ENCODE data around the gene LUZP1.

Gene LUZP1

GRCh38 chr1:23120383-23120782, 48.3 kb downstream of the LUZP1 start:
- peak overlapping the region; percentile 42 for H3K4me3 Mint-ChIP-seq
- peaks cover 59% of the 10 kb centered on the region for H3K4me1 Mint-ChIP-seq (ENCODE audit: low read depth)

GRCh38 chr1:23118957-23119792, 49.5 kb downstream of the LUZP1 start:
- H3K4me1 Mint-ChIP-seq (ENCODE audit: low read depth) = peaks cover 58% of the 10 kb centered on the region
- peak overlapping the region; percentile 54 for H3K4me3 Mint-ChIP-seq
- H3K9me3 Mint-ChIP-seq (ENCODE audit: low read depth) = no peaks in the 10 kb centered on the region
- H3K27ac Mint-ChIP-seq = peak overlapping the region; percentile 81
- peaks cover 2% of the 10 kb centered on the region for H3K36me3 Mint-ChIP-seq
- no peaks in the 10 kb centered on the region for H3K27me3 Mint-ChIP-seq

More at GRCh38 chr1:23120383-23120782, 48.3 kb downstream of the LUZP1 start:
- H3K27ac Mint-ChIP-seq = no peak overlapping the region
- H3K27me3 Mint-ChIP-seq = no peaks in the 10 kb centered on the region
- no peaks in the 10 kb centered on the region for H3K9me3 Mint-ChIP-seq (ENCODE audit: low read depth)
- peaks cover 4% of the 10 kb centered on the region for H3K36me3 Mint-ChIP-seq

GRCh38 chr1:23118407-23118806, 50.2 kb downstream of the LUZP1 start:
- Mint-ChIP-seq H3K4me1 (ENCODE audit: low read depth) (peaks cover 55% of the 10 kb centered on the region), H3K36me3 (peaks cover 2% of the 10 kb centered on the region), H3K9me3 (ENCODE audit: low read depth) (no peaks in the 10 kb centered on the region), H3K27me3 (no peaks in the 10 kb centered on the region), H3K4me3 (no peak overlapping the region), H3K27ac (peak overlapping the region; percentile 81)

- Mint-ChIP-seq H3K27me3 (no peaks in the 10 kb centered on the region), H3K4me3 (no peak overlapping the region), H3K27ac (no peak overlapping the region), H3K36me3 (no peaks in the 10 kb centered on the region), H3K9me3 (ENCODE audit: low read depth) (no peaks in the 10 kb centered on the region), H3K4me1 (ENCODE audit: low read depth) (peaks cover 61% of the 10 kb centered on the region)
These were observed 51.5 kb downstream of the LUZP1 start for GRCh38 chr1:23116921-23117699.

- no peaks in the 10 kb centered on the region for H3K36me3 Mint-ChIP-seq
- no peaks in the 10 kb centered on the region for H3K9me3 Mint-ChIP-seq (ENCODE audit: low read depth)
- no peak overlapping the region for H3K27ac Mint-ChIP-seq
- H3K4me3 Mint-ChIP-seq = peak overlapping the region; percentile 1
- no peaks in the 10 kb centered on the region for H3K27me3 Mint-ChIP-seq
- peaks cover 68% of the 10 kb centered on the region for H3K4me1 Mint-ChIP-seq (ENCODE audit: low read depth)
These were observed 52.3 kb downstream of the LUZP1 start for GRCh38 chr1:23116216-23116836.

GRCh38 chr1:23114424-23115079, 54.1 kb downstream of the LUZP1 start:
- Mint-ChIP-seq H3K27ac (no peak overlapping the region), H3K36me3 (no peaks in the 10 kb centered on the region), H3K4me3 (no peak overlapping the region), H3K9me3 (ENCODE audit: low read depth) (no peaks in the 10 kb centered on the region), H3K27me3 (no peaks in the 10 kb centered on the region), H3K4me1 (ENCODE audit: low read depth) (peaks cover 77% of the 10 kb centered on the region)

GRCh38 chr1:23111600-23112535, 56.8 kb downstream of the LUZP1 start:
- Mint-ChIP-seq H3K9me3 (ENCODE audit: low read depth) (no peaks in the 10 kb centered on the region), H3K36me3 (peaks cover 7% of the 10 kb centered on the region), H3K4me1 (ENCODE audit: low read depth) (peaks cover 66% of the 10 kb centered on the region), H3K27ac (peak overlapping the region; percentile 85), H3K4me3 (peak overlapping the region; percentile 58), H3K27me3 (no peaks in the 10 kb centered on the region)

GRCh38 chr1:23110391-23110790, 58.3 kb downstream of the LUZP1 start:
- Mint-ChIP-seq H3K9me3 (ENCODE audit: low read depth) (no peaks in the 10 kb centered on the region), H3K4me1 (ENCODE audit: low read depth) (peaks cover 59% of the 10 kb centered on the region), H3K36me3 (peaks cover 9% of the 10 kb centered on the region), H3K4me3 (peak overlapping the region; percentile 4), H3K27ac (peak overlapping the region; percentile 75), H3K27me3 (no peaks in the 10 kb centered on the region)

- Mint-ChIP-seq H3K36me3 (peaks cover 9% of the 10 kb centered on the region), H3K4me3 (no peak overlapping the region), H3K4me1 (ENCODE audit: low read depth) (peaks cover 47% of the 10 kb centered on the region), H3K27ac (peak overlapping the region; percentile 5), H3K9me3 (ENCODE audit: low read depth) (no peaks in the 10 kb centered on the region), H3K27me3 (no peaks in the 10 kb centered on the region)
These were observed 59.6 kb downstream of the LUZP1 start for GRCh38 chr1:23108918-23109533.

- Mint-ChIP-seq H3K4me3 (peak overlapping the region; percentile 82), H3K4me1 (ENCODE audit: low read depth) (peaks cover 41% of the 10 kb centered on the region), H3K27me3 (no peaks in the 10 kb centered on the region), H3K27ac (peak overlapping the region; percentile 95), H3K9me3 (ENCODE audit: low read depth) (no peaks in the 10 kb centered on the region), H3K36me3 (peaks cover 8% of the 10 kb centered on the region)
These were observed 65.4 kb downstream of the LUZP1 start for GRCh38 chr1:23103001-23103889.

GRCh38 chr1:23102289-23102688, 66.4 kb downstream of the LUZP1 start:
- peak overlapping the region; percentile 28 for H3K27ac Mint-ChIP-seq
- peaks cover 5% of the 10 kb centered on the region for H3K36me3 Mint-ChIP-seq
- no peaks in the 10 kb centered on the region for H3K27me3 Mint-ChIP-seq
- no peak overlapping the region for H3K4me3 Mint-ChIP-seq
- peaks cover 41% of the 10 kb centered on the region for H3K4me1 Mint-ChIP-seq (ENCODE audit: low read depth)
- H3K9me3 Mint-ChIP-seq (ENCODE audit: low read depth) = no peaks in the 10 kb centered on the region

- Mint-ChIP-seq H3K9me3 (ENCODE audit: low read depth) (no peaks in the 10 kb centered on the region), H3K36me3 (peaks cover 5% of the 10 kb centered on the region), H3K27me3 (no peaks in the 10 kb centered on the region), H3K27ac (peak overlapping the region; percentile 28), H3K4me3 (no peak overlapping the region), H3K4me1 (ENCODE audit: low read depth) (peaks cover 41% of the 10 kb centered on the region)
These were observed 66.8 kb downstream of the LUZP1 start for GRCh38 chr1:23101887-23102286.

Measured in activated naive CD8-positive, alpha-beta T cell (primary cell).